Liver (tissue), 9 donors: ENCODE results near the gene NUP50. TPM values are rescaled to one million over a fixed set of nuclear protein-coding genes. Genes with fewer than 3 reads are reported as not detected.

Experiments
- DNase-seq: peaks from one replicate; pipeline ENCODE4 v3.0.0-alpha.2; 2017; ENCODE audit warnings: low spot score
- H3K27ac ChIP-seq, 2 donors: one replicate each; pipeline ENCODE4 v1.7.0; 2013; ENCODE audit warnings: inconsistent platforms in 2 of 2, low read length in 2 of 2, control low read depth in 1 of 2, low read depth in 1 of 2, mild to moderate bottlenecking in 1 of 2
- H3K27me3 ChIP-seq, 4 donors: one replicate each; pipeline versions ENCODE4 v1.6.1 to v1.7.0; 2013; ENCODE audit warnings: low read length in 3 of 4, inconsistent platforms in 1 of 4, mild to moderate bottlenecking in 1 of 4, moderate library complexity in 1 of 4; ENCODE audit not compliant: control insufficient read depth in 4 of 4, insufficient read depth in 4 of 4
- H3K36me3 ChIP-seq, 4 donors: one replicate each; pipeline versions ENCODE4 v1.6.1 to v1.7.0; 2013; ENCODE audit warnings: low read length in 3 of 4, mild to moderate bottlenecking in 3 of 4, low read depth in 1 of 4, moderate library complexity in 1 of 4; ENCODE audit not compliant: control insufficient read depth in 4 of 4, insufficient read depth in 3 of 4
- H3K4me1 ChIP-seq, 4 donors: one replicate each; pipeline versions ENCODE4 v1.6.1 to v1.7.0; 2013; ENCODE audit warnings: low read length in 3 of 4, mild to moderate bottlenecking in 3 of 4, moderate library complexity in 1 of 4; ENCODE audit not compliant: control insufficient read depth in 4 of 4, insufficient read depth in 4 of 4
- H3K4me3 ChIP-seq, 3 donors: one replicate each; pipeline versions ENCODE4 v1.6.1 to v1.7.0; 2013; ENCODE audit warnings: low read length in 3 of 3, control low read depth in 1 of 3, low read depth in 1 of 3, mild to moderate bottlenecking in 1 of 3
- H3K9ac ChIP-seq, 2 donors: one replicate each; pipeline ENCODE4 v1.7.0; 2013; ENCODE audit warnings: low read length in 2 of 2, mild to moderate bottlenecking in 2 of 2, moderate library complexity in 2 of 2, control low read depth in 1 of 2, low read depth in 1 of 2
- H3K9me3 ChIP-seq, 4 donors: one replicate each; pipeline versions ENCODE4 v1.6.1 to v1.7.0; 2013; ENCODE audit warnings: low read length in 3 of 4; ENCODE audit not compliant: control insufficient read depth in 4 of 4
- ATF3 ChIP-seq: IDR thresholded peaks from 2 replicates; pipeline ENCODE4 v1.6.1; 2016; ENCODE audit warnings: antibody characterized with exemption
- CTCF ChIP-seq: fragments of 150-350 bp; IDR thresholded peaks from 2 replicates; pipeline ENCODE4 v1.5.1; 2017; ENCODE audit warnings: improper control_type of control experiment, low read depth, low read length; ENCODE audit not compliant: missing input control
- EGR1 ChIP-seq, 2 donors: IDR thresholded peaks; 2 replicates each; pipeline ENCODE4 v1.6.1; 2016 to 2018; ENCODE audit warnings: antibody characterized with exemption in 2 of 2, low read depth in 2 of 2
- FOXA1 ChIP-seq: IDR thresholded peaks from 2 replicates; pipeline ENCODE4 v1.6.1; 2016; ENCODE audit warnings: antibody characterized with exemption
- FOXA2 ChIP-seq: IDR thresholded peaks from 2 replicates; pipeline ENCODE4 v1.6.1; 2016; ENCODE audit warnings: antibody characterized with exemption
- GABPA ChIP-seq, 2 donors: IDR thresholded peaks in 1 of 2; conservative IDR thresholded peaks in 1 of 2; 2 replicates each; pipeline ENCODE4 v1.6.1; 2016; ENCODE audit warnings: antibody characterized with exemption in 2 of 2, mild to moderate bottlenecking in 1 of 2, moderate library complexity in 1 of 2
- HNF4A ChIP-seq, 2 donors: conservative IDR thresholded peaks; 2 replicates each; pipeline ENCODE4 v1.6.1; 2016; ENCODE audit warnings: antibody characterized with exemption in 2 of 2, mild to moderate bottlenecking in 2 of 2
- HNF4G ChIP-seq: IDR thresholded peaks from 2 replicates; pipeline ENCODE4 v1.6.1; 2016; ENCODE audit warnings: antibody characterized with exemption
- JUND ChIP-seq, 2 donors: IDR thresholded peaks; 2 replicates each; pipeline ENCODE4 v1.6.1; 2016; ENCODE audit warnings: antibody characterized with exemption in 2 of 2
- MAX ChIP-seq: IDR thresholded peaks from 2 replicates; pipeline ENCODE4 v1.6.1; 2016; ENCODE audit warnings: antibody characterized with exemption
- NR2F2 ChIP-seq: IDR thresholded peaks from 2 replicates; pipeline ENCODE4 v1.6.1; 2016; ENCODE audit warnings: antibody characterized with exemption
- RAD21 ChIP-seq, 2 donors: IDR thresholded peaks; 2 replicates each; pipeline ENCODE4 v1.6.1; 2016; ENCODE audit warnings: antibody characterized with exemption in 2 of 2, mild to moderate bottlenecking in 2 of 2
- REST ChIP-seq: IDR thresholded peaks from 2 replicates; pipeline ENCODE4 v1.6.1; 2016; ENCODE audit warnings: antibody characterized with exemption, mild to moderate bottlenecking
- RXRA ChIP-seq, 2 donors: IDR thresholded peaks; 2 replicates each; pipeline ENCODE4 v1.6.1; 2017 to 2018; ENCODE audit warnings: antibody characterized with exemption in 2 of 2, mild to moderate bottlenecking in 1 of 2
- SP1 ChIP-seq: IDR thresholded peaks from 2 replicates; pipeline ENCODE4 v1.6.1; 2018; ENCODE audit warnings: antibody characterized with exemption, mild to moderate bottlenecking
- TAF1 ChIP-seq: conservative IDR thresholded peaks from 2 replicates; pipeline ENCODE4 v1.6.1; 2016; ENCODE audit warnings: antibody characterized with exemption, mild to moderate bottlenecking
- YY1 ChIP-seq: IDR thresholded peaks from 2 replicates; pipeline ENCODE4 v1.6.1; 2016; ENCODE audit warnings: antibody characterized with exemption, mild to moderate bottlenecking
- ZBTB33 ChIP-seq: IDR thresholded peaks from 2 replicates; pipeline ENCODE4 v1.6.1; 2016; ENCODE audit warnings: antibody characterized with exemption
- WGBS: extraction: QIAGEN DNeasy Blood & Tissue Kit; methylation state at CpG from one replicate; pipeline ENCODE4 v1.1.7; 2013; 5-methylcytosine and 5-hydroxymethylcytosine counted together
- polyA plus RNA-seq, 2 donors: library from polyadenylated mRNA; stranded (reverse) in 1 of 2; unstranded in 1 of 2; fragments of 200-250 nt in 1 of 2; fragments of >200 nt in 1 of 2; fragmentation: Nextera tagmentation in 1 of 2; extraction: Ambion mirVana in 1 of 2; gene quantifications; one replicate each; pipeline versions ENCODE4 v1.2.1 to v1.2.3, GENCODE V29; 2013 to 2015
- total RNA-seq, 2 donors: library from RNA; depleted of rRNA; stranded (reverse); fragments of >200 nt; gene quantifications; one replicate each; pipeline ENCODE4 v1.2.3, GENCODE V29; 2014
- donor health status: healthy.
- donor health status: healthy.
- donor health status: healthy.
- donor health status: healthy.
- donor health status: healthy.

NUP50 gene
- total and polyA plus RNA-seq, 4 donors = 8.7 to 48.2 (median 24.8) TPM

- 84% methylated on average over 9 of the region's 9 CpGs for WGBS
- Histone ChIP-seq H3K9ac (no peak overlapping the region), H3K27me3 (no peaks in the 10 kb centered on the region), H3K27ac (no peak overlapping the region), H3K36me3 (no peaks in the 10 kb centered on the region), H3K4me1 (no peaks in the 10 kb centered on the region), H3K4me3 (no peak overlapping the region), H3K9me3 (no peaks in the 10 kb centered on the region)
- TF ChIP-seq FOXA2 = no peak
- TF ChIP-seq YY1 = no peak
- TF ChIP-seq RAD21 (IDR thresholded peaks at IDR 0.05) = no peak
- TF ChIP-seq RXRA (IDR thresholded peaks at IDR 0.05) = no peak
- TF ChIP-seq EGR1 (IDR thresholded peaks at IDR 0.05; ENCODE audit: low read depth in 2 of 2) = no peak
- TF ChIP-seq SP1 = no peak
- TF ChIP-seq FOXA1 = no peak
- no peak for TF ChIP-seq REST
- no peak for TF ChIP-seq ATF3
- no peak for TF ChIP-seq ZBTB33
- no peak for TF ChIP-seq GABPA (IDR thresholded peaks at IDR 0.05 in 1 of 2, conservative IDR thresholded peaks at IDR 0.05 in 1 of 2)
- TF ChIP-seq HNF4A (conservative IDR thresholded peaks at IDR 0.05) = no peak
- no peak for TF ChIP-seq MAX
- no peak for TF ChIP-seq TAF1
- no peak for TF ChIP-seq JUND (IDR thresholded peaks at IDR 0.05)
- no peak for TF ChIP-seq HNF4G
- TF ChIP-seq CTCF = no peak
- no peak for TF ChIP-seq NR2F2
- DNase-seq = no peak
Observed at GRCh38 chr22:45120440-45120839, 43.3 kb upstream of the NUP50 start.

GRCh38 chr22:45120931-45121330, 42.8 kb upstream of the NUP50 start:
- WGBS = 75% methylated on average over 8 of the region's 8 CpGs
- Histone ChIP-seq H3K27me3 (no peaks in the 10 kb centered on the region), H3K9ac (no peak overlapping the region), H3K9me3 (no peaks in the 10 kb centered on the region), H3K4me1 (no peaks in the 10 kb centered on the region), H3K36me3 (no peaks in the 10 kb centered on the region), H3K4me3 (no peak overlapping the region), H3K27ac (no peak overlapping the region)
- no peak for DNase-seq
- TF ChIP-seq SP1 (no peak), EGR1 (IDR thresholded peaks at IDR 0.05; ENCODE audit: low read depth in 2 of 2) (no peak), ATF3 (no peak), FOXA2 (no peak), TAF1 (no peak), JUND (IDR thresholded peaks at IDR 0.05) (no peak), MAX (no peak), HNF4G (no peak), HNF4A (conservative IDR thresholded peaks at IDR 0.05) (no peak), FOXA1 (no peak), RAD21 (IDR thresholded peaks at IDR 0.05) (no peak), YY1 (no peak), CTCF (no peak), GABPA (IDR thresholded peaks at IDR 0.05 in 1 of 2, conservative IDR thresholded peaks at IDR 0.05 in 1 of 2) (no peak), NR2F2 (no peak), RXRA (IDR thresholded peaks at IDR 0.05) (no peak)
